Mesenchymal stem cell (in vitro differentiated cells and primary cell): ENCODE measurements around the gene XAGE3.
"Not testable (repeated sequence)": the region's sequence is repeated elsewhere in the genome, so short reads cannot be mapped to it uniquely, and the experiment has no call there.

ENCODE experiments used
- DNase-seq: peaks from one replicate; pipeline ENCODE4 v3.0.0-alpha.2; 2013
- H2AFZ ChIP-seq: one replicate; pipeline ENCODE4 v1.6.1; 2013; ENCODE audit warnings: low read depth, mild to moderate bottlenecking, control low read depth, inconsistent platforms, low read length, moderate library complexity
- H2AK5ac ChIP-seq: 2 replicates; pipeline ENCODE4 v1.6.1; 2013; ENCODE audit warnings: low read length, moderate library complexity, mild to moderate bottlenecking, inconsistent platforms; ENCODE audit not compliant: severe bottlenecking
- H2BK120ac ChIP-seq: one replicate; pipeline ENCODE4 v1.6.1; 2013; ENCODE audit warnings: low read depth, mild to moderate bottlenecking, inconsistent platforms, low read length, moderate library complexity
- H2BK12ac ChIP-seq, 2 experiments: one replicate each; pipeline ENCODE4 v1.6.1; 2013; ENCODE audit warnings: inconsistent platforms in 2 of 2, low read length in 2 of 2, mild to moderate bottlenecking in 2 of 2, moderate library complexity in 2 of 2, control low read depth in 1 of 2
- H2BK15ac ChIP-seq: one replicate; pipeline ENCODE4 v1.6.1; 2013; ENCODE audit warnings: mild to moderate bottlenecking, low read depth, inconsistent platforms; ENCODE audit not compliant: poor library complexity, severe bottlenecking
- H2BK5ac ChIP-seq: 2 replicates; pipeline ENCODE4 v1.6.1; 2013; ENCODE audit warnings: low read depth, mild to moderate bottlenecking, low read length, control low read depth, inconsistent platforms; ENCODE audit not compliant: poor library complexity, severe bottlenecking
- H3K14ac ChIP-seq, 2 experiments: one replicate each; pipeline ENCODE4 v1.6.1; 2013; ENCODE audit warnings: inconsistent platforms in 2 of 2, low read length in 2 of 2, control low read depth in 1 of 2, mild to moderate bottlenecking in 1 of 2, moderate library complexity in 1 of 2
- H3K18ac ChIP-seq, 2 experiments: one replicate each; pipeline ENCODE4 v1.6.1; 2013; ENCODE audit warnings: inconsistent platforms in 2 of 2, low read length in 2 of 2, control low read depth in 1 of 2, low read depth in 1 of 2, mild to moderate bottlenecking in 1 of 2
- H3K23ac ChIP-seq, 2 experiments: one replicate each; pipeline ENCODE4 v1.6.1; 2013; ENCODE audit warnings: inconsistent platforms in 2 of 2, low read length in 2 of 2, mild to moderate bottlenecking in 2 of 2, moderate library complexity in 2 of 2, control low read depth in 1 of 2
- H3K27ac ChIP-seq: 2 replicates; pipeline ENCODE4 v1.5.1; 2013; ENCODE audit warnings: mild to moderate bottlenecking, moderate library complexity, low read length, control low read depth, inconsistent platforms; ENCODE audit not compliant: poor library complexity, severe bottlenecking
- H3K27me3 ChIP-seq, 2 experiments: 2 replicates each; pipeline versions ENCODE4 v1.6.1 to v1.7.0; 2013; ENCODE audit warnings: low read length in 2 of 2, mild to moderate bottlenecking in 2 of 2, moderate library complexity in 2 of 2, control low read depth in 1 of 2, inconsistent platforms in 1 of 2; ENCODE audit not compliant: control insufficient read depth in 1 of 2, insufficient read depth in 1 of 2
- H3K36me3 ChIP-seq, 2 experiments: 2 replicates each; pipeline versions ENCODE4 v1.6.1 to v1.7.0; 2013; ENCODE audit warnings: low read length in 2 of 2, control low read depth in 1 of 2, inconsistent platforms in 1 of 2, low read depth in 1 of 2, mild to moderate bottlenecking in 1 of 2; ENCODE audit not compliant: insufficient read depth in 2 of 2, control insufficient read depth in 1 of 2
- H3K4ac ChIP-seq, 2 experiments: one replicate each; pipeline ENCODE4 v1.6.1; 2013; ENCODE audit warnings: inconsistent platforms in 2 of 2, low read length in 2 of 2, mild to moderate bottlenecking in 2 of 2, moderate library complexity in 2 of 2, control low read depth in 1 of 2, low read depth in 1 of 2
- H3K4me1 ChIP-seq: 2 replicates; pipeline ENCODE4 v1.6.1; 2013; ENCODE audit warnings: low read depth, low read length, control low read depth; ENCODE audit not compliant: control insufficient read depth, insufficient read depth
- H3K4me2 ChIP-seq: 2 replicates; pipeline ENCODE4 v1.6.1; 2013; ENCODE audit warnings: low read length, mild to moderate bottlenecking, inconsistent platforms; ENCODE audit not compliant: poor library complexity, severe bottlenecking
- H3K4me3 ChIP-seq, 2 experiments: 2 replicates each; pipeline versions ENCODE4 v1.5.1 to v1.7.0; 2013; ENCODE audit warnings: low read length in 2 of 2, mild to moderate bottlenecking in 2 of 2, control low read depth in 1 of 2, low read depth in 1 of 2; ENCODE audit not compliant: insufficient read depth in 1 of 2
- H3K79me1 ChIP-seq: replicated peaks from 2 replicates; pipeline ENCODE4 v1.6.1; 2013; ENCODE audit warnings: mild to moderate bottlenecking, control low read depth, low read length, inconsistent platforms; ENCODE audit not compliant: poor library complexity, severe bottlenecking
- H3K9ac ChIP-seq: 2 replicates; pipeline ENCODE4 v1.7.0; 2013; ENCODE audit warnings: mild to moderate bottlenecking, low read length, moderate library complexity
- H3K9me3 ChIP-seq: 2 replicates; pipeline ENCODE4 v1.7.0; 2013; ENCODE audit warnings: mild to moderate bottlenecking, low read length; ENCODE audit not compliant: control insufficient read depth
- H4K8ac ChIP-seq: one replicate; pipeline ENCODE4 v1.6.1; 2013; ENCODE audit warnings: inconsistent platforms, mild to moderate bottlenecking, low read length, moderate library complexity
- H4K91ac ChIP-seq: one replicate; pipeline ENCODE4 v1.6.1; 2013; ENCODE audit warnings: mild to moderate bottlenecking, low read length, inconsistent platforms
- WGBS: methylation state at CpG from one replicate; pipeline ENCODE4 v1.1.7; 2013; ENCODE audit warnings: mixed read lengths; 5-methylcytosine and 5-hydroxymethylcytosine counted together

XAGE3 gene

DNA sequence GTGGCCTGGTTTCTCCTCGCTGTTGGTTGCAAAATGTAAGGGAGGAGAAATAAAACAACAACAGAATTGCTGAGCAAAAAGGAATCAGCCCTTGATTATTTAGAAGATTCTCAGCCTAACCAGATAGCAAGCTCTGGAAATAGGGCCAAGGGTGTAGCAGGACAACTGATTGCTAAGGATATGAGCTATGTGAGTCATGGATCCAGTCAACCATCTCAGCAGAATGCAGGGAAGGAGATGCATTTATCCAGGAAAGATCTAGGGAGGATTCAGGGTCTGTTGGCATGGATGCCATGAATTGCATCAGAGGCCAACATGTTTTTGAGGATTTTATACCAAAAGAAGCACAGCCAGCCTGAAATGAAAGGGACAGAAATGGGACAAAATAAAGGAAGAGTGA is 2.2 kb upstream of the XAGE3 start:
- no peak overlapping the region for H2BK120ac ChIP-seq
- H3K18ac ChIP-seq: no peak overlapping the region
- H3K36me3 ChIP-seq: no peaks in the 10 kb centered on the region
- H3K4me3 ChIP-seq: no peak overlapping the region
- no peak overlapping the region for H2BK5ac ChIP-seq
- no peak overlapping the region for H3K27ac ChIP-seq
- no peak overlapping the region for H4K91ac ChIP-seq
- no CpG with 5 or more reads among the region's 1 CpG for WGBS
- no peak overlapping the region for H3K9ac ChIP-seq
- no peak for DNase-seq
- H3K27me3 ChIP-seq: peaks cover 0 to 37% of the 10 kb centered on the region in 2 experiments
- no peaks in the 10 kb centered on the region for H3K79me1 ChIP-seq
- H2BK15ac ChIP-seq: no peak overlapping the region
- no peak overlapping the region for H2BK12ac ChIP-seq
- H2AFZ ChIP-seq: no peak overlapping the region
- H4K8ac ChIP-seq: no peak overlapping the region
- no peak overlapping the region for H3K14ac ChIP-seq
- no peaks in the 10 kb centered on the region for H3K9me3 ChIP-seq
- H3K4me2 ChIP-seq: no peak overlapping the region
- no peak overlapping the region for H3K4ac ChIP-seq
- no peak overlapping the region for H2AK5ac ChIP-seq
- H3K23ac ChIP-seq: no peak overlapping the region
- no peaks in the 10 kb centered on the region for H3K4me1 ChIP-seq

DNA sequence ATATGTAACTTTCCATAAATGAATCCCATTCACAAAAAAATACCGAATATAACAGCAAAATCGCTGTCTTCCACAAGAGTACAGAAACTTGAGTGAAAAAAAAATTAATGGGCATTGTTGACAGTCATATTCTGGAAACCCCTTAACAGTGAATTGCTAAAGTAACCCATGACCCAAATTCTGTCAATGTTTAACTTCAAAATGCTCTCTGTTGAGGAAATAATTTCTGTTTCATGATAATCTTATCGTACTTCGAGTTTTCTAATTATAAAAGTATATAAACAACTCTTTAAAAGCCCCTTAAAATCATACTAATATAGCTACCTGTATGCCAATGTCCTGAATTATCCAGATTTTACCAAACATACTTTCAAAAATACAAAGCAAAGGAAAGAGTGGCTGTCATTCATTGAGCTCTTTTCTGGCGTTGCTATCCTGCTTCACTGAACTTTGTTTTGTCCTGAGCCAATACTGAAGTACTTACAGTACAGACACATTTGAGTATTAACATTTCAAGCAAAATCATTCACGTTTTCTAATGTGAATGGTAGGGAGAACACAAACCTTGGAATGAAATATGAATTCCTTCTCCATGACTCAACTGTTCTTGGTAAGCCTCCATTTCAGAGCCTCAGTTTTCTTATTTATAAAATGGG is 2.4 kb downstream of the XAGE3 start:
- Histone ChIP-seq H3K23ac (no peak overlapping the region), H4K91ac (no peak overlapping the region), H2AFZ (no peak overlapping the region), H3K18ac (no peak overlapping the region), H3K9me3 (no peaks in the 10 kb centered on the region), H3K79me1 (no peaks in the 10 kb centered on the region), H4K8ac (no peak overlapping the region), H3K36me3 (no peaks in the 10 kb centered on the region), H2BK15ac (no peak overlapping the region), H3K14ac (no peak overlapping the region), H2BK12ac (no peak overlapping the region), H2AK5ac (no peak overlapping the region), H3K4me1 (no peaks in the 10 kb centered on the region), H3K4me3 (no peak overlapping the region), H3K9ac (no peak overlapping the region), H3K27me3 (peaks cover 0 to 45% of the 10 kb centered on the region in 2 experiments), H3K4ac (no peak overlapping the region), H3K4me2 (no peak overlapping the region), H2BK5ac (no peak overlapping the region), H3K27ac (no peak overlapping the region), H2BK120ac (no peak overlapping the region)
- no peak for DNase-seq
- 70% methylated on average over 2 of the region's 6 CpGs for WGBS

- H4K8ac ChIP-seq, H3K4ac ChIP-seq, H3K4me1 ChIP-seq, H2BK5ac ChIP-seq, H4K91ac ChIP-seq, H3K14ac ChIP-seq, H3K36me3 ChIP-seq, H2AK5ac ChIP-seq, H3K27ac ChIP-seq, H3K18ac ChIP-seq, H2BK120ac ChIP-seq, H3K9ac ChIP-seq, H3K79me1 ChIP-seq, H3K9me3 ChIP-seq, H2BK12ac ChIP-seq, H2AFZ ChIP-seq, DNase-seq, H3K23ac ChIP-seq, H3K4me2 ChIP-seq, H2BK15ac ChIP-seq, H3K4me3 ChIP-seq: not testable (repeated sequence)
- H3K27me3 ChIP-seq: peaks cover 0 to 29% of the 10 kb centered on the region in 2 experiments
- WGBS: 54% methylated on average over 2 of the region's 4 CpGs
Observed at GRCh38 chrX:52856991-52857525, 10.8 kb downstream of the XAGE3 start.

- Histone ChIP-seq H3K27me3 (peaks cover 0 to 46% of the 10 kb centered on the region in 2 experiments), H3K4me3 (no peak overlapping the region), H3K9ac (no peak overlapping the region), H3K4ac (no peak overlapping the region), H3K79me1 (no peaks in the 10 kb centered on the region), H3K9me3 (no peaks in the 10 kb centered on the region), H3K4me1 (peaks cover 7% of the 10 kb centered on the region), H2AFZ (no peak overlapping the region), H3K14ac (no peak overlapping the region), H3K36me3 (no peaks in the 10 kb centered on the region), H3K4me2 (no peak overlapping the region), H3K23ac (no peak overlapping the region), H2BK120ac (no peak overlapping the region), H3K27ac (no peak overlapping the region), H2BK12ac (no peak overlapping the region), H3K18ac (no peak overlapping the region), H4K8ac (no peak overlapping the region), H2AK5ac (no peak overlapping the region), H2BK5ac (no peak overlapping the region), H2BK15ac (no peak overlapping the region), H4K91ac (no peak overlapping the region)
- WGBS: 76% methylated on average over 7 of the region's 9 CpGs
- peak; percentile 11 for DNase-seq
Observed at GRCh38 chrX:52852110-52852860, 15.6 kb downstream of the XAGE3 start.
